ENCODE results near the gene IL2RG. TPM values are rescaled to one million over a fixed set of nuclear protein-coding genes. Genes with fewer than 3 reads are reported as not detected.

IL2RG gene
- total RNA-seq, 1 experiment from 2014 or later = not detected

GRCh38 chrX:71106427-71106826 is 5.0 kb downstream of the IL2RG start, which contains the start of gene CXorf65:
CXorf65 (minus strand) TSS chrX:71106740; CDS start chrX:71106556, 184 bp downstream.
- H3K36me3 Mint-ChIP-seq (ENCODE audit: insufficient read depth in 1 of 3, low read depth in 3 of 3) = peaks cover 2 to 11% (median 8%) of the 10 kb centered on the region in 3 experiments; a peak in 5 of 7 replicates
- WGBS (ENCODE audit: extremely low coverage, insufficient read length, low lambda C conversion rate) = no CpG with 5 or more reads among the region's 1 CpG
- Histone ChIP-seq H3K23ac (ENCODE audit: insufficient read length, low read depth, low read length) (no peak within 1 kb of the TSS), H3K27ac (ENCODE audit: insufficient read length, low read depth, low read length) (no peak within 1 kb of the TSS), H3K9ac (ENCODE audit: extremely low read depth, insufficient read length, low read length) (no peak within 1 kb of the TSS), H2BK120ac (ENCODE audit: low read depth, low read length, poor library complexity, severe bottlenecking) (no peak within 1 kb of the TSS), H2AK5ac (ENCODE audit: insufficient read length, low read length) (no peak within 1 kb of the TSS), H3K56ac (ENCODE audit: insufficient read length, low read depth, low read length) (no peak within 1 kb of the TSS), H3K27me3 (ENCODE audit: insufficient read depth, low read length) (no peaks in the 10 kb centered on the region), H3K23me2 (ENCODE audit: insufficient read length, low read depth, low read length, poor library complexity, severe bottlenecking) (no peaks in the 10 kb centered on the region), H3K9me3 (ENCODE audit: control insufficient read depth, low read depth, low read length) (peaks cover 12% of the 10 kb centered on the region), H2BK12ac (ENCODE audit: insufficient read length, low read depth, low read length) (no peak within 1 kb of the TSS), H3K14ac (ENCODE audit: insufficient read depth, low read length) (no peak within 1 kb of the TSS), H2BK15ac (ENCODE audit: low read depth, low read length) (no peak within 1 kb of the TSS), H4K5ac (ENCODE audit: insufficient read length, low read depth, low read length) (no peak within 1 kb of the TSS), H4K8ac (replicated peaks; ENCODE audit: insufficient read length, low read depth, low read length) (no peak within 1 kb of the TSS), H3K4me2 (ENCODE audit: insufficient read depth, insufficient read length, low read length) (no peak within 1 kb of the TSS), H3K79me1 (ENCODE audit: insufficient read depth, low read depth, low read length, poor library complexity, severe bottlenecking) (no peaks in the 10 kb centered on the region), H2AFZ (ENCODE audit: low read length) (no peak within 1 kb of the TSS), H3K4me1 (ENCODE audit: insufficient read depth, low read length) (peaks cover 5% of the 10 kb centered on the region; the same call in 1 of the 2 replicates), H3K79me2 (ENCODE audit: insufficient read depth, low read length) (no peaks in the 10 kb centered on the region), H3T11ph (ENCODE audit: low read length) (no peak within 1 kb of the TSS), H4K20me1 (ENCODE audit: control insufficient read depth, insufficient read depth, insufficient read length) (no peaks in the 10 kb centered on the region), H3K18ac (ENCODE audit: insufficient read length, low read depth, low read length) (no peak within 1 kb of the TSS), H2BK20ac (ENCODE audit: low read depth, low read length, poor library complexity, severe bottlenecking) (no peak within 1 kb of the TSS), H3K4ac (ENCODE audit: low read depth, low read length) (no peak within 1 kb of the TSS), H4K91ac (ENCODE audit: insufficient read length, low read depth, low read length) (no peak within 1 kb of the TSS), H2BK5ac (ENCODE audit: insufficient read length, low read length) (no peak within 1 kb of the TSS)
- DNase-seq = no peak
- TF ChIP-seq, protein P1, sequence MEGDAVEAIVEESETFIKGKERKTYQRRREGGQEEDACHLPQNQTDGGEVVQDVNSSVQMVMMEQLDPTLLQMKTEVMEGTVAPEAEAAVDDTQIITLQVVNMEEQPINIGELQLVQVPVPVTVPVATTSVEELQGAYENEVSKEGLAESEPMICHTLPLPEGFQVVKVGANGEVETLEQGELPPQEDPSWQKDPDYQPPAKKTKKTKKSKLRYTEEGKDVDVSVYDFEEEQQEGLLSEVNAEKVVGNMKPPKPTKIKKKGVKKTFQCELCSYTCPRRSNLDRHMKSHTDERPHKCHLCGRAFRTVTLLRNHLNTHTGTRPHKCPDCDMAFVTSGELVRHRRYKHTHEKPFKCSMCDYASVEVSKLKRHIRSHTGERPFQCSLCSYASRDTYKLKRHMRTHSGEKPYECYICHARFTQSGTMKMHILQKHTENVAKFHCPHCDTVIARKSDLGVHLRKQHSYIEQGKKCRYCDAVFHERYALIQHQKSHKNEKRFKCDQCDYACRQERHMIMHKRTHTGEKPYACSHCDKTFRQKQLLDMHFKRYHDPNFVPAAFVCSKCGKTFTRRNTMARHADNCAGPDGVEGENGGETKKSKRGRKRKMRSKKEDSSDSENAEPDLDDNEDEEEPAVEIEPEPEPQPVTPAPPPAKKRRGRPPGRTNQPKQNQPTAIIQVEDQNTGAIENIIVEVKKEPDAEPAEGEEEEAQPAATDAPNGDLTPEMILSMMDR (conservative IDR thresholded peaks at IDR 0.05) = no peak
- no peak within 1 kb of the TSS; a peak in 1 of 5 replicates for H3K4me3 Mint-ChIP-seq
- H3K4me1 Mint-ChIP-seq = peaks cover 25 to 43% of the 10 kb centered on the region in 2 experiments
- H3K9me3 Mint-ChIP-seq = peaks cover 78 to 85% of the 10 kb centered on the region in 2 experiments
- H3K27ac Mint-ChIP-seq = no peak within 1 kb of the TSS; a peak in 1 of 7 replicates
- H3K27me3 Mint-ChIP-seq (ENCODE audit: low read depth) = peaks cover 53% of the 10 kb centered on the region
